GM12864 (cell line): Measurements from ENCODE around the gene LINC01488.

Source experiments
- DNase-seq: peaks from one replicate; pipeline ENCODE4 v3.0.0-alpha.2; 2011; ENCODE audit warnings: low read depth
- H3K4me3 ChIP-seq: 2 replicates; pipeline ENCODE4 v1.5.1; 2011; ENCODE audit warnings: mild to moderate bottlenecking, low read depth, low read length, control low read depth
- TF ChIP-seq, protein P1 (sequence below): IDR thresholded peaks from 2 replicates; pipeline ENCODE4 v1.5.1; 2011; ENCODE audit warnings: low read depth, mild to moderate bottlenecking, moderate library complexity, low read length, control low read depth, inconsistent platforms; ENCODE audit errors: missing control alignments

Gene LINC01488

GRCh38 chr11:69498614-69499175 lies 17.2 kb downstream of the LINC01488 start:
- no peak for DNase-seq
- no peak overlapping the region for H3K4me3 ChIP-seq
- TF ChIP-seq, protein P1, sequence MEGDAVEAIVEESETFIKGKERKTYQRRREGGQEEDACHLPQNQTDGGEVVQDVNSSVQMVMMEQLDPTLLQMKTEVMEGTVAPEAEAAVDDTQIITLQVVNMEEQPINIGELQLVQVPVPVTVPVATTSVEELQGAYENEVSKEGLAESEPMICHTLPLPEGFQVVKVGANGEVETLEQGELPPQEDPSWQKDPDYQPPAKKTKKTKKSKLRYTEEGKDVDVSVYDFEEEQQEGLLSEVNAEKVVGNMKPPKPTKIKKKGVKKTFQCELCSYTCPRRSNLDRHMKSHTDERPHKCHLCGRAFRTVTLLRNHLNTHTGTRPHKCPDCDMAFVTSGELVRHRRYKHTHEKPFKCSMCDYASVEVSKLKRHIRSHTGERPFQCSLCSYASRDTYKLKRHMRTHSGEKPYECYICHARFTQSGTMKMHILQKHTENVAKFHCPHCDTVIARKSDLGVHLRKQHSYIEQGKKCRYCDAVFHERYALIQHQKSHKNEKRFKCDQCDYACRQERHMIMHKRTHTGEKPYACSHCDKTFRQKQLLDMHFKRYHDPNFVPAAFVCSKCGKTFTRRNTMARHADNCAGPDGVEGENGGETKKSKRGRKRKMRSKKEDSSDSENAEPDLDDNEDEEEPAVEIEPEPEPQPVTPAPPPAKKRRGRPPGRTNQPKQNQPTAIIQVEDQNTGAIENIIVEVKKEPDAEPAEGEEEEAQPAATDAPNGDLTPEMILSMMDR, result no peak

- TF ChIP-seq, protein P1, result no peak
- no peak overlapping the region for H3K4me3 ChIP-seq
- no peak for DNase-seq
Observed at GRCh38 chr11:69499186-69499917, 17.9 kb downstream of the LINC01488 start.

DNA sequence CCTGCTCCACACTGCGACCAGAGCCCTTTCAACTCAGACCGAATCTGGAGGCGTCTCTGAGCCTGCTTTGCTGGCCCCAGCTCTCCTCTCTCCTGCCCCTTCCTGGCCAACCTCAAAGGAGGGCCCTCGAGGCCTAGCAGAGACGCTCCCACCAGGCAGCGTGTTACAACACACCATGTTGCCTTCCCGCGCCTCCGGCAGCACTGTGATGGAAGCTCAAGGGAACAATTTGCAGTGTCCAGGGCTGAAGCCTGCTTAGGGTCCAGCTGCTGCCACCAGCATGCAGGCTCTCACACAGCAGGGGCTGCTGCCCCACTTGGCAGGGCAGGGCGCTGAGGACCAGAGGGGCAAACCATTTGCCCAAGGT lies 18.4 kb downstream of the LINC01488 start:
- DNase-seq, result no peak
- TF ChIP-seq, protein P1, result no peak
- no peak overlapping the region for H3K4me3 ChIP-seq

- H3K4me3 ChIP-seq, result no peak overlapping the region
- TF ChIP-seq, protein P1, result no peak
- no peak for DNase-seq
Observed at GRCh38 chr11:69500285-69501120, 19.0 kb downstream of the LINC01488 start.

DNA sequence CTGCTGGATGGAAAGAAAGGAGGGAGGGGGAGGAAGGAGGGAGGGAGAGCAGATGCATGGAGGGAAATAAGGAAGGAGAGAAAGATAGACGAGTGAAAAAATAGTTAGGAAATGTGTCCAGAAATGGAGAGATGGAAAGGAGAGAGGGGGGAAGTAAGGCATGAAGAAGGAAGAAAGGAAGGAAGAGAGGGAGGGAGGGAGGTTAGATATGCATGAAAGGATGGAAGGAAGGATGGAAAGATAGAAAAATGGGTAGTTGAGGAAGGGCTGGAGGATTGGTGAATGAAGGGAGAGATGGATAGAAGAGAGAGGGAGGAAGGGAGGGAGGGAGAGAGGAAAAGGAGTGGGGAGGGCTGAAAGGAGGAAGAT lies 19.6 kb downstream of the LINC01488 start:
- DNase-seq, result no peak
- no peak overlapping the region for H3K4me3 ChIP-seq
- TF ChIP-seq, protein P1, result no peak

GRCh38 chr11:69501891-69502860 lies 20.7 kb downstream of the LINC01488 start:
- no peak for DNase-seq
- H3K4me3 ChIP-seq, result no peak overlapping the region
- TF ChIP-seq, protein P1, result no peak
